Endothelial cell of umbilical vein (primary cell): Measurements from ENCODE around the gene ACTR8. TPM values are rescaled to one million over a fixed set of nuclear protein-coding genes. Genes with fewer than 3 reads are reported as not detected.
"Not testable (repeated sequence)": the region's sequence is repeated elsewhere in the genome, so short reads cannot be mapped to it uniquely, and the experiment has no call there.

Source experiments
- BruUV-seq: library from RNA; stranded (reverse); fragments of 400-500 nt; replicated peaks from 2 replicates; lab custom pipeline; 2021; lab: Mats Ljungman, UMichigan
- CTCF ChIA-PET: fragments of 300-600, 350-600 bp; sonication (Branson Sonifier 250); formaldehyde crosslinking; loops from one replicate; lab custom pipeline; 2021; ENCODE audit warnings: antibody characterized with exemption, inconsistent platforms; lab: Charles Lee
- POLR2A ChIA-PET: fragments of 300-600, 350-600 bp; sonication (Branson Sonifier 250); formaldehyde crosslinking; loops from one replicate; lab custom pipeline; 2021; ENCODE audit warnings: antibody characterized with exemption, inconsistent platforms; lab: Charles Lee
- DNase-seq: peaks from one replicate; pipeline ENCODE4 v3.0.0-alpha.2; 2011; ENCODE audit warnings: low read depth, low spot score
- FAIRE-seq: peaks from 2 replicates; lab custom pipeline; 2011; peaks lifted over from hg19 to GRCh38; lab: Jason Lieb, UNC
- H2AFZ ChIP-seq: 2 replicates; pipeline ENCODE4 v1.6.0; 2012; ENCODE audit warnings: low read depth, low read length, control low read depth, inconsistent platforms
- H3K27ac ChIP-seq: 2 replicates; pipeline ENCODE4 v1.5.1; 2011; ENCODE audit warnings: low read depth, mild to moderate bottlenecking, control low read depth, low read length, moderate library complexity; ENCODE audit not compliant: insufficient read depth
- H3K27me3 ChIP-seq, 2 experiments: 2 replicates each; pipeline versions ENCODE4 v1.6.0 to v1.6.1; 2011; ENCODE audit warnings: low read length in 2 of 2, mixed read lengths in 1 of 2; ENCODE audit not compliant: control insufficient read depth in 2 of 2, insufficient read depth in 2 of 2
- H3K36me3 ChIP-seq, 2 experiments: 2 replicates in 1 of 2; 3 replicates in 1 of 2; pipeline ENCODE4 v1.5.1; 2011; ENCODE audit warnings: low read length in 2 of 2, mild to moderate bottlenecking in 1 of 2, moderate library complexity in 1 of 2; ENCODE audit not compliant: control insufficient read depth in 2 of 2, insufficient read depth in 2 of 2; ENCODE audit errors: extremely low read depth in 1 of 2
- H3K4me1 ChIP-seq: 3 replicates; pipeline ENCODE4 v1.5.1; 2011; ENCODE audit warnings: mild to moderate bottlenecking, low read length; ENCODE audit not compliant: control insufficient read depth, insufficient read depth; ENCODE audit errors: extremely low read depth
- H3K4me2 ChIP-seq: 2 replicates; pipeline ENCODE4 v1.6.1; 2011; ENCODE audit warnings: low read length, control low read depth, mixed read lengths; ENCODE audit not compliant: insufficient read depth
- H3K4me3 ChIP-seq, 3 experiments: fragments of 200-600 bp in 1 of 3; sonication (generic), shearing (Covaris generic) in 1 of 3; replicated peaks in 1 of 3; 2 replicates each; pipeline ENCODE4 v1.5.1; 2011 to 2016; ENCODE audit warnings: control low read depth in 3 of 3, low read length in 3 of 3, mild to moderate bottlenecking in 2 of 3, inconsistent platforms in 1 of 3, low read depth in 1 of 3, moderate library complexity in 1 of 3; ENCODE audit not compliant: insufficient read depth in 1 of 3
- H3K79me2 ChIP-seq: 2 replicates; pipeline ENCODE4 v1.6.0; 2012; ENCODE audit warnings: low read length, inconsistent platforms; ENCODE audit not compliant: control insufficient read depth, insufficient read depth
- H3K9ac ChIP-seq: replicated peaks from 2 replicates; pipeline ENCODE3; 2011; ENCODE audit warnings: low read length, control low read depth; ENCODE audit not compliant: insufficient read depth; ENCODE audit errors: extremely low read depth
- H3K9me1 ChIP-seq: replicated peaks from 3 replicates; pipeline ENCODE4 v1.6.0; 2011; ENCODE audit warnings: mild to moderate bottlenecking, low read length; ENCODE audit not compliant: control insufficient read depth, insufficient read depth; ENCODE audit errors: extremely low read depth
- H3K9me3 ChIP-seq: replicated peaks from 2 replicates; pipeline ENCODE4 v1.5.1; 2012; ENCODE audit warnings: low read length, inconsistent platforms; ENCODE audit not compliant: control insufficient read depth, insufficient read depth
- H4K20me1 ChIP-seq: replicated peaks from 2 replicates; pipeline ENCODE3; 2011; ENCODE audit warnings: mild to moderate bottlenecking, low read length; ENCODE audit not compliant: control insufficient read depth, insufficient read depth; ENCODE audit errors: extremely low read depth
- CTCF ChIP-seq, 2 donors: IDR thresholded peaks; 1 replicate in 1 of 2; 2 replicates in 1 of 2; pipeline ENCODE4 v1.5.1; 2011; ENCODE audit warnings: low read length in 2 of 2, mild to moderate bottlenecking in 2 of 2, moderate library complexity in 2 of 2, control low read depth in 1 of 2, inconsistent platforms in 1 of 2, low read depth in 1 of 2; ENCODE audit not compliant: insufficient read depth in 1 of 2; ENCODE audit errors: extremely low read depth in 1 of 2
- EZH2 ChIP-seq: IDR thresholded peaks from 2 replicates; pipeline ENCODE4 v1.6.1; 2012; ENCODE audit warnings: borderline replicate concordance, low read depth, mild to moderate bottlenecking, moderate library complexity, low read length, inconsistent platforms; ENCODE audit not compliant: severe bottlenecking
- FOS ChIP-seq: IDR thresholded peaks from 2 replicates; pipeline ENCODE4 v1.6.1; 2011; ENCODE audit warnings: mild to moderate bottlenecking, low read length, moderate library complexity, borderline replicate concordance; ENCODE audit not compliant: insufficient read depth
- GATA2 ChIP-seq: IDR thresholded peaks from 2 replicates; pipeline ENCODE4 v1.7.0; 2011; ENCODE audit warnings: low read depth, mild to moderate bottlenecking, moderate library complexity, mixed read lengths, low read length; ENCODE audit not compliant: insufficient read length, insufficient read depth
- JUN ChIP-seq: IDR thresholded peaks from 2 replicates; pipeline ENCODE4 v1.6.1; 2011; ENCODE audit warnings: borderline replicate concordance, low read depth; ENCODE audit not compliant: insufficient read length, insufficient read depth
- MYC ChIP-seq: IDR thresholded peaks from one replicate; pipeline ENCODE4 v1.6.1; 2011; ENCODE audit warnings: mild to moderate bottlenecking, low read depth, low read length
- POLR2A ChIP-seq: IDR thresholded peaks from 2 replicates; pipeline ENCODE4 v1.6.1; 2012; ENCODE audit warnings: low read depth, mild to moderate bottlenecking, control low read depth, low read length
- POLR2AphosphoS5 ChIP-seq: IDR thresholded peaks from 2 replicates; pipeline ENCODE4 v1.6.1; 2012; ENCODE audit warnings: low read depth, mild to moderate bottlenecking, control low read depth, low read length, moderate library complexity; ENCODE audit not compliant: insufficient read depth
- dilution Hi-C: fragments of 300-500 bp; cut with MboI; formaldehyde crosslinking; loops from one replicate; pipeline ENCODE4 v1.15.0; 2019; ENCODE audit warnings: low sequenced_read_pairs; ENCODE audit not compliant: extremely low pct_ligation_motif_present
- intact Hi-C: fragments of 100-400 bp; cut with micrococcal nuclease; formaldehyde crosslinking; loops from one replicate; pipeline ENCODE4 v1.10.0; 2022
- polyA plus RNA-seq, 4 experiments: library from polyadenylated mRNA; depleted of rRNA in 3 of 4; stranded (reverse) in 3 of 4; unstranded in 1 of 4; fragments of >200 nt; gene quantifications; 2 replicates each; pipeline versions ENCODE4 v1.2.1 to v1.2.3, GENCODE V29; 2011 to 2012; ENCODE audit warnings: missing spikeins in 1 of 4
- total RNA-seq: library from RNA; stranded (reverse); gene quantifications from 2 replicates; pipeline ENCODE4 v1.2.3, GENCODE V29; 2021
- TF ChIP-seq, protein P1 (sequence below): IDR thresholded peaks from 2 replicates; pipeline ENCODE4 v1.6.1; 2011; ENCODE audit not compliant: insufficient read depth, insufficient read length

The ACTR8 gene
- total and polyA plus RNA-seq, 2 donors (not counting 3 experiments of a cell fraction or from before 2014, with no cell fraction given): 14.4 to 42.0 TPM

- H3K27ac ChIP-seq, H3K9me1 ChIP-seq, H3K36me3 ChIP-seq, H3K9ac ChIP-seq, H3K4me3 ChIP-seq, BruUV-seq, dilution Hi-C loops, H2AFZ ChIP-seq, POLR2A ChIA-PET, FAIRE-seq, intact Hi-C loops, H3K4me2 ChIP-seq, H3K4me1 ChIP-seq, DNase-seq, H4K20me1 ChIP-seq, H3K79me2 ChIP-seq, H3K9me3 ChIP-seq, H3K27me3 ChIP-seq: not testable (repeated sequence)
- CTCF ChIA-PET: interaction anchor here (1.1 kb wide), 1 partner anchor 12 kb away, joined by 3 read pairs; no protein-coding TSS in a partner anchor
Observed at GRCh38 chr3:53927208-53927872, 45.4 kb upstream of the ACTR8 start.

GRCh38 chr3:53921296-53921695 is 39.3 kb upstream of the ACTR8 start:
- FAIRE-seq (no peak), DNase-seq (no peak)
- H3K9me1 ChIP-seq: no peaks in the 10 kb centered on the region
- no peak overlapping the region for H3K4me2 ChIP-seq
- CTCF ChIA-PET: interaction anchor here (0.8 kb wide), 1 partner anchor 192 kb away, joined by 3 read pairs; no protein-coding TSS in a partner anchor
- H3K79me2 ChIP-seq: no peaks in the 10 kb centered on the region
- no peaks in the 10 kb centered on the region for H3K36me3 ChIP-seq
- no peak overlapping the region for H3K9ac ChIP-seq
- H3K9me3 ChIP-seq: no peaks in the 10 kb centered on the region
- no peak overlapping the region for H3K27ac ChIP-seq
- no peak overlapping the region for H3K4me3 ChIP-seq
- BruUV-seq: no TSS peak
- H3K4me1 ChIP-seq: no peaks in the 10 kb centered on the region
- dilution Hi-C loops: no loop called here
- H3K27me3 ChIP-seq: no peaks in the 10 kb centered on the region
- TF ChIP-seq EZH2 (no peak), CTCF (IDR thresholded peaks at IDR 0.05; ENCODE audit: extremely low read depth in 1 of 2, insufficient read depth in 1 of 2, low read depth in 1 of 2, low read length in 2 of 2) (no peak), FOS (no peak), JUN (no peak), GATA2 (no peak), MYC (no peak), POLR2AphosphoS5 (no peak), POLR2A (no peak)
- TF ChIP-seq, protein P1, sequence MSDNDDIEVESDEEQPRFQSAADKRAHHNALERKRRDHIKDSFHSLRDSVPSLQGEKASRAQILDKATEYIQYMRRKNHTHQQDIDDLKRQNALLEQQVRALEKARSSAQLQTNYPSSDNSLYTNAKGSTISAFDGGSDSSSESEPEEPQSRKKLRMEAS: no peak
- H2AFZ ChIP-seq: no peak overlapping the region
- POLR2A ChIA-PET: no interaction called here
- no peaks in the 10 kb centered on the region for H4K20me1 ChIP-seq
- intact Hi-C loops: no loop called here
